DND-41 (cell line): ENCODE data around the gene BRDT.

Source experiments
- ATAC-seq: fragments of 200-7000 bp; cut with Tn5 transposase; 3 replicates; pipeline ENCODE4 v1.9.1; 2021; ENCODE audit warnings: low read depth; ENCODE audit not compliant: insufficient read depth
- DNase-seq: peaks from one replicate; pipeline ENCODE4 v3.0.0-alpha.2; 2020
- H2AFZ ChIP-seq: 2 replicates; pipeline ENCODE4 v1.6.0; 2012; ENCODE audit warnings: low read depth, low read length
- H3K27ac ChIP-seq: 2 replicates; pipeline ENCODE4 v1.5.1; 2012; ENCODE audit warnings: low read length, inconsistent platforms
- H3K27me3 ChIP-seq: fragments of 200-600 bp; sonication (generic); 2 replicates; pipeline ENCODE4 v1.6.0; 2012; ENCODE audit warnings: low read length, mild to moderate bottlenecking, inconsistent platforms; ENCODE audit not compliant: insufficient read depth, poor library complexity
- H3K36me3 ChIP-seq: 2 replicates; pipeline ENCODE4 v1.5.1; 2012; ENCODE audit warnings: low read length, inconsistent platforms; ENCODE audit not compliant: insufficient read depth
- H3K4me1 ChIP-seq: 2 replicates; pipeline ENCODE4 v1.5.1; 2012; ENCODE audit warnings: mild to moderate bottlenecking, low read length; ENCODE audit not compliant: insufficient read depth
- H3K4me2 ChIP-seq: 2 replicates; pipeline ENCODE4 v1.6.0; 2012; ENCODE audit warnings: mild to moderate bottlenecking, moderate library complexity, low read length, inconsistent platforms; ENCODE audit not compliant: insufficient read depth
- H3K4me3 ChIP-seq, 2 experiments: fragments of 200-600 bp in 1 of 2; shearing (Covaris generic) in 1 of 2; 2 replicates each; pipeline ENCODE4 v1.5.1; 2012 to 2016; ENCODE audit warnings: inconsistent platforms in 2 of 2, low read length in 2 of 2, mild to moderate bottlenecking in 2 of 2, low read depth in 1 of 2, moderate library complexity in 1 of 2
- H3K79me2 ChIP-seq: 2 replicates; pipeline ENCODE4 v1.6.0; 2012; ENCODE audit warnings: low read length, inconsistent platforms; ENCODE audit not compliant: insufficient read depth
- H3K9ac ChIP-seq: 2 replicates; pipeline ENCODE4 v1.6.0; 2012; ENCODE audit warnings: low read depth, mild to moderate bottlenecking, inconsistent platforms, low read length, moderate library complexity
- H3K9me3 ChIP-seq: 2 replicates; pipeline ENCODE4 v1.5.1; 2012; ENCODE audit warnings: low read length, moderate library complexity, mild to moderate bottlenecking, inconsistent platforms; ENCODE audit not compliant: insufficient read depth, severe bottlenecking
- H4K20me1 ChIP-seq: 2 replicates; pipeline ENCODE4 v1.6.0; 2012; ENCODE audit warnings: low read length; ENCODE audit not compliant: insufficient read depth
- CTCF ChIP-seq: IDR thresholded peaks from 2 replicates; pipeline ENCODE4 v1.5.1; 2012; ENCODE audit warnings: borderline replicate concordance, low read length, moderate library complexity, mild to moderate bottlenecking; ENCODE audit not compliant: poor library complexity, severe bottlenecking; ENCODE audit errors: extremely low read depth
- EZH2 ChIP-seq: IDR thresholded peaks from 3 replicates; pipeline ENCODE4 v1.6.1; 2012; ENCODE audit warnings: borderline replicate concordance, low read depth, mild to moderate bottlenecking, moderate library complexity, low read length, inconsistent platforms; ENCODE audit not compliant: severe bottlenecking

The BRDT gene

GRCh38 chr1:91913018-91913417, 36.2 kb upstream of the BRDT start:
- no peak overlapping the region for H3K4me3 ChIP-seq
- DNase-seq: no peak
- no peaks in the 10 kb centered on the region for H3K36me3 ChIP-seq
- H3K9ac ChIP-seq: no peak overlapping the region
- H3K27ac ChIP-seq: no peak overlapping the region
- no peaks in the 10 kb centered on the region for H3K79me2 ChIP-seq
- H3K27me3 ChIP-seq: peaks cover 2% of the 10 kb centered on the region
- no peaks in the 10 kb centered on the region for H3K4me1 ChIP-seq
- H3K9me3 ChIP-seq: no peaks in the 10 kb centered on the region
- TF ChIP-seq CTCF (no peak), EZH2 (no peak)
- H4K20me1 ChIP-seq: no peaks in the 10 kb centered on the region
- H3K4me2 ChIP-seq: no peak overlapping the region
- H2AFZ ChIP-seq: no peak overlapping the region
- ATAC-seq: no peak

GRCh38 chr1:91916046-91916445, 33.2 kb upstream of the BRDT start:
- no peak overlapping the region for H3K27ac ChIP-seq
- ATAC-seq (no peak), DNase-seq (no peak)
- no peak overlapping the region for H2AFZ ChIP-seq
- peaks cover 2% of the 10 kb centered on the region for H3K27me3 ChIP-seq
- H3K4me3 ChIP-seq: no peak overlapping the region
- no peaks in the 10 kb centered on the region for H3K79me2 ChIP-seq
- H3K36me3 ChIP-seq: no peaks in the 10 kb centered on the region
- H4K20me1 ChIP-seq: no peaks in the 10 kb centered on the region
- no peak overlapping the region for H3K4me2 ChIP-seq
- H3K9me3 ChIP-seq: no peaks in the 10 kb centered on the region
- H3K9ac ChIP-seq: no peak overlapping the region
- TF ChIP-seq EZH2: no peak
- TF ChIP-seq CTCF: no peak
- H3K4me1 ChIP-seq: no peaks in the 10 kb centered on the region

- H3K79me2 ChIP-seq: no peaks in the 10 kb centered on the region
- no peaks in the 10 kb centered on the region for H4K20me1 ChIP-seq
- H3K27me3 ChIP-seq: peaks cover 2% of the 10 kb centered on the region
- H3K36me3 ChIP-seq: no peaks in the 10 kb centered on the region
- TF ChIP-seq EZH2 (no peak), CTCF (no peak)
- no peaks in the 10 kb centered on the region for H3K4me1 ChIP-seq
- H3K9me3 ChIP-seq: no peaks in the 10 kb centered on the region
- no peak overlapping the region for H3K27ac ChIP-seq
- no peak overlapping the region for H2AFZ ChIP-seq
- no peak overlapping the region for H3K4me3 ChIP-seq
- no peak overlapping the region for H3K4me2 ChIP-seq
- DNase-seq (no peak), ATAC-seq (no peak)
- H3K9ac ChIP-seq: no peak overlapping the region
Measured at GRCh38 chr1:91916811-91917460, 32.3 kb upstream of the BRDT start.

- Histone ChIP-seq H3K27ac (no peak overlapping the region), H3K79me2 (no peaks in the 10 kb centered on the region), H4K20me1 (no peaks in the 10 kb centered on the region), H3K4me3 (no peak overlapping the region), H3K36me3 (no peaks in the 10 kb centered on the region), H3K4me2 (no peak overlapping the region), H3K27me3 (no peaks in the 10 kb centered on the region), H3K4me1 (no peaks in the 10 kb centered on the region), H3K9me3 (no peaks in the 10 kb centered on the region), H3K9ac (no peak overlapping the region), H2AFZ (no peak overlapping the region)
- ATAC-seq (no peak), DNase-seq (no peak)
- TF ChIP-seq CTCF: no peak
Measured at GRCh38 chr1:91919962-91920361, 29.2 kb upstream of the BRDT start.
